Anterior cingulate cortex (tissue), 58 donors: Measurements from ENCODE around the gene AP1S2.
A peak's percentile ranks its signal among the peaks of the same experiment; 100 is the strongest.
"Not testable (repeated sequence)": the region's sequence is repeated elsewhere in the genome, so short reads cannot be mapped to it uniquely, and the experiment has no call there.

Source experiments
- DNase-seq, 58 donors: peaks; one replicate each; lab custom pipeline; 2025; lab: John Stamatoyannopoulos, UW

The AP1S2 gene

GRCh38 chrX:15856222-15856587 is 1.6 kb upstream of the AP1S2 start:
- DNase-seq: no peak

GRCh38 chrX:15855568-15856221 is 1.1 kb upstream of the AP1S2 start:
- DNase-seq: no peak

GRCh38 chrX:15854080-15854655 is 445 bp downstream of the AP1S2 start:
- DNase-seq: peak in 51 of 58 donors; percentile 0 to 73 (median 36)

GRCh38 chrX:15853586-15854079 is 980 bp downstream of the AP1S2 start:
- DNase-seq: peak in 1 of 58 donors; percentile 48

- peak in 3 of 58 donors; percentile 0 to 13 (median 0) for DNase-seq
These were observed 5.1 kb downstream of the AP1S2 start for GRCh38 chrX:15849555-15849954.

GRCh38 chrX:15848576-15848975 is 6.0 kb downstream of the AP1S2 start:
- peak in 1 of 58 donors; percentile 3 for DNase-seq

GRCh38 chrX:15843960-15844359 is 10.7 kb downstream of the AP1S2 start:
- no peak for DNase-seq

GRCh38 chrX:15841853-15842516 is 12.6 kb downstream of the AP1S2 start:
- DNase-seq: no peak

- no peak for DNase-seq
These were observed 16.6 kb downstream of the AP1S2 start for GRCh38 chrX:15838017-15838416.

GRCh38 chrX:15834827-15835595 is 19.6 kb downstream of the AP1S2 start:
- no peak for DNase-seq

- DNase-seq: no peak
These were observed 20.6 kb downstream of the AP1S2 start for GRCh38 chrX:15834053-15834452.

- not testable (repeated sequence) for DNase-seq
These were observed 23.3 kb downstream of the AP1S2 start for GRCh38 chrX:15831347-15831746.

GRCh38 chrX:15829217-15829616 is 25.4 kb downstream of the AP1S2 start:
- DNase-seq: no peak

GRCh38 chrX:15825936-15826335 is 28.7 kb downstream of the AP1S2 start:
- DNase-seq: no peak

- DNase-seq: no peak
These were observed 31.7 kb downstream of the AP1S2 start for GRCh38 chrX:15822922-15823321.

- DNase-seq: peak in 1 of 58 donors; percentile 0
These were observed 34.2 kb downstream of the AP1S2 start for GRCh38 chrX:15820106-15821073.

GRCh38 chrX:15816886-15817285 is 37.7 kb downstream of the AP1S2 start:
- no peak for DNase-seq

GRCh38 chrX:15816438-15816809 is 38.2 kb downstream of the AP1S2 start:
- no peak for DNase-seq

GRCh38 chrX:15815779-15816437 is 38.7 kb downstream of the AP1S2 start:
- DNase-seq: peak in 3 of 58 donors; percentile 0
